GM23338 (cell line): Measurements from ENCODE around the gene TSTD2.

ENCODE experiments used
- CREB1 ChIP-seq: fragments of 250-450 bp; sonication (Bioruptor Pico); IDR thresholded peaks from 2 replicates; pipeline ENCODE4 v1.5.0; 2020; ENCODE audit warnings: low read depth, mild to moderate bottlenecking, moderate library complexity
- CTCF ChIP-seq, 2 experiments: fragments of 200-600 bp in 1 of 2; sonication (generic) in 1 of 2; conservative IDR thresholded peaks; 2 replicates each; pipeline versions ENCODE4 v1.5.1 to v1.6.1; 2016 to 2017; ENCODE audit warnings: antibody characterized with exemption in 2 of 2, low read depth in 2 of 2, mild to moderate bottlenecking in 2 of 2, moderate library complexity in 1 of 2
- EZH2 ChIP-seq: fragments of 200-600 bp; sonication (generic); IDR thresholded peaks from one replicate; pipeline ENCODE4 v1.8.0; 2017; ENCODE audit warnings: antibody characterized with exemption, mild to moderate bottlenecking, low read depth; ENCODE audit not compliant: unreplicated experiment
- JUNB ChIP-seq: IDR thresholded peaks from one replicate; pipeline ENCODE4 v1.6.1; 2016; ENCODE audit warnings: antibody characterized with exemption; ENCODE audit not compliant: unreplicated experiment

DNA sequence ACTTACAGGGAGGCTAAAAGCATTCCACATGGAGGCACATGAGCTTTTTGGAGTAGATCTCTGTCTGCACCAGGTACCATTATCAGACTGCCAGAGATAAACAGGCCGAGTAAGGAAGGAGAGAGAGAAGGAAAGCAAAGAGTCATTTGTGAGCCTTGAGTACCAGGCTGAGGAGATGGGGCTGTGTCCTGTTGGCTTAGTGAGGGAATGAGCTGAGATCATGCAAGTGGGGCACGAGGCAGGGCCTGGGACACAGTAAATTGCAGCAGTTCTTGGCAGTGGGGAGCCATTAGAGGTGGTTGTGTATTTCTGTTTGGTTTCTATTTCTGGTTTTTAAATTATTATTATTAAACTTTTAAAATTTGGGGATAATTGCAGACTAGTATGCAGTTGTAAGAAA is 53.3 kb downstream of the TSTD2 start:
- TF ChIP-seq EZH2, result no peak
- TF ChIP-seq CTCF (conservative IDR thresholded peaks at IDR 0.05; ENCODE audit: low read depth in 2 of 2), result no peak
- no peak for TF ChIP-seq CREB1 (CRISPR knock-in tag)
- TF ChIP-seq JUNB, result no peak
